ENCODE data around the gene ZNF469. TPM values are rescaled to one million over a fixed set of nuclear protein-coding genes. Genes with fewer than 3 reads are reported as not detected.

ZNF469 gene
- polyA plus RNA-seq, 3 donors = 0.02 to 0.16 (median 0.10) TPM

GRCh38 chr16:88373211-88373610 is 9.5 kb upstream of the ZNF469 start:
- Histone ChIP-seq H3K36me3 (replicated peaks in 1 of 2; ENCODE audit: control insufficient read depth in 1 of 2, insufficient read depth in 2 of 2, low read length in 2 of 2) (no peaks in the 10 kb centered on the region), H4K20me1 (ENCODE audit: insufficient read depth, low read length) (no peaks in the 10 kb centered on the region), H3K4me2 (replicated peaks; ENCODE audit: extremely low read depth, low read length, poor library complexity, severe bottlenecking) (no peak overlapping the region), H3K9me3 (replicated peaks in 1 of 2; ENCODE audit: control insufficient read depth in 1 of 2, insufficient read depth in 1 of 2, low read length in 2 of 2) (no peaks in the 10 kb centered on the region), H3K4me3 (replicated peaks in 1 of 3; ENCODE audit: low read depth in 2 of 3, low read length in 3 of 3) (no peak overlapping the region), H3K9ac (ENCODE audit: insufficient read depth, low read length, poor library complexity, severe bottlenecking) (no peak overlapping the region), H3K79me2 (ENCODE audit: insufficient read depth, low read length) (no peaks in the 10 kb centered on the region), H3K27ac (ENCODE audit: low read depth in 1 of 2, low read length in 2 of 2) (no peak overlapping the region), H2AFZ (ENCODE audit: insufficient read depth, low read depth, low read length, poor library complexity, severe bottlenecking) (no peak overlapping the region), H3K27me3 (ENCODE audit: control insufficient read depth in 2 of 2, insufficient read depth in 2 of 2, low read length in 2 of 2) (no peaks in the 10 kb centered on the region), H3K4me1 (ENCODE audit: control insufficient read depth in 1 of 2, insufficient read depth in 2 of 2, low read length in 2 of 2) (no peaks in the 10 kb centered on the region)
- peaks cover 0 to 2% (median 0%) of the 10 kb centered on the region in 7 donors for H3K9me3 Mint-ChIP-seq
- H3K4me1 Mint-ChIP-seq = no peaks in the 10 kb centered on the region
- DNase-seq = no peak
- H3K27me3 Mint-ChIP-seq (ENCODE audit: low read depth in 3 of 3) = peaks cover 0 to 7% (median 4%) of the 10 kb centered on the region in 3 donors
- TF ChIP-seq CTCF (IDR thresholded peaks at IDR 0.05) = no peak
- H3K4me3 Mint-ChIP-seq = no peak overlapping the region
- H3K36me3 Mint-ChIP-seq = no peaks in the 10 kb centered on the region
- H3K27ac Mint-ChIP-seq = no peak overlapping the region
- intact Hi-C loops (cut with micrococcal nuclease) = loop anchor here in 1 of 2 donors (10.0 kb wide), 1 partner anchor 122 kb away; no protein-coding TSS in a partner anchor
- WGBS (ENCODE audit: insufficient coverage) = 100% methylated on average over 2 of the region's 2 CpGs

GRCh38 chr16:88373927-88374492 is 8.7 kb upstream of the ZNF469 start:
- no peak overlapping the region for H3K4me3 Mint-ChIP-seq

More at GRCh38 chr16:88373927-88374492, 8.7 kb upstream of the ZNF469 start:
- DNase-seq = no peak
- H3K27ac ChIP-seq (ENCODE audit: low read depth in 1 of 2, low read length in 2 of 2) = no peak overlapping the region
- intact Hi-C loops (cut with micrococcal nuclease) = loop anchor here in 1 of 2 donors (10.0 kb wide), 1 partner anchor 121 kb away; no protein-coding TSS in a partner anchor
- WGBS (ENCODE audit: insufficient coverage) = 86% methylated on average over 4 of the region's 5 CpGs
- H3K36me3 Mint-ChIP-seq = no peaks in the 10 kb centered on the region
- no peak overlapping the region for H2AFZ ChIP-seq (ENCODE audit: insufficient read depth, low read depth, low read length, poor library complexity, severe bottlenecking)
- H3K36me3 ChIP-seq (replicated peaks in 1 of 2; ENCODE audit: control insufficient read depth in 1 of 2, insufficient read depth in 2 of 2, low read length in 2 of 2) = no peaks in the 10 kb centered on the region
- no peak overlapping the region for H3K4me3 ChIP-seq (replicated peaks in 1 of 3; ENCODE audit: low read depth in 2 of 3, low read length in 3 of 3)
- peak overlapping the region in 1 of 7 donors; percentile 25 for H3K27ac Mint-ChIP-seq
- no peak for TF ChIP-seq CTCF (IDR thresholded peaks at IDR 0.05)
- peaks cover 0 to 2% (median 0%) of the 10 kb centered on the region in 7 donors for H3K9me3 Mint-ChIP-seq
- H3K4me2 ChIP-seq (replicated peaks; ENCODE audit: extremely low read depth, low read length, poor library complexity, severe bottlenecking) = no peak overlapping the region
- H3K27me3 ChIP-seq (ENCODE audit: control insufficient read depth in 2 of 2, insufficient read depth in 2 of 2, low read length in 2 of 2) = no peaks in the 10 kb centered on the region
- no peaks in the 10 kb centered on the region for H4K20me1 ChIP-seq (ENCODE audit: insufficient read depth, low read length)
- no peaks in the 10 kb centered on the region for H3K79me2 ChIP-seq (ENCODE audit: insufficient read depth, low read length)
- no peak overlapping the region for H3K9ac ChIP-seq (ENCODE audit: insufficient read depth, low read length, poor library complexity, severe bottlenecking)
- no peaks in the 10 kb centered on the region for H3K9me3 ChIP-seq (replicated peaks in 1 of 2; ENCODE audit: control insufficient read depth in 1 of 2, insufficient read depth in 1 of 2, low read length in 2 of 2)
- H3K4me1 Mint-ChIP-seq = no peaks in the 10 kb centered on the region
- no peaks in the 10 kb centered on the region for H3K4me1 ChIP-seq (ENCODE audit: control insufficient read depth in 1 of 2, insufficient read depth in 2 of 2, low read length in 2 of 2)
- peaks cover 4 to 7% (median 7%) of the 10 kb centered on the region in 3 donors for H3K27me3 Mint-ChIP-seq (ENCODE audit: low read depth in 3 of 3)

Data from CD14-positive monocyte (primary cell).